H1 (cell line): ENCODE data around the gene CENPV. TPM values are rescaled to one million over a fixed set of nuclear protein-coding genes. Genes with fewer than 3 reads are reported as not detected.

Source experiments
- BACH1 ChIP-seq: IDR thresholded peaks from 2 replicates; pipeline ENCODE4 v1.6.1; 2012; ENCODE audit warnings: low read length, improper control_type of control experiment
- CBX8 ChIP-seq: fragments of 300-800, 300-1000 bp; sonication (generic); IDR thresholded peaks from 2 replicates; pipeline ENCODE4 v1.7.1; 2016; ENCODE audit warnings: low read depth, low read length, borderline replicate concordance
- JUN ChIP-seq: IDR thresholded peaks from 2 replicates; pipeline ENCODE4 v1.6.1; 2011; ENCODE audit warnings: low read depth, mild to moderate bottlenecking, improper control_type of control experiment, low read length
- RFX5 ChIP-seq: IDR thresholded peaks from 2 replicates; pipeline ENCODE4 v1.6.1; 2011; ENCODE audit warnings: low read depth, low read length, improper control_type of control experiment, borderline replicate concordance
- SP4 ChIP-seq: IDR thresholded peaks from 2 replicates; pipeline ENCODE4 v1.6.1; 2012; ENCODE audit warnings: low read length, inconsistent platforms
- polyA plus RNA-seq, 7 experiments: library from polyadenylated mRNA; depleted of rRNA in 3 of 7; stranded (reverse) in 5 of 7; unstranded in 2 of 7; fragments of >200 nt in 5 of 7; fragments of 200-250 nt in 2 of 7; gene quantifications; 1 replicate in 5 of 7; 2 replicates in 1 of 7; 4 replicates in 1 of 7; pipeline versions ENCODE4 v1.2.1 to v1.2.3, GENCODE V29; 2011 to 2013; ENCODE audit warnings: missing spikeins in 2 of 7, mixed read lengths in 2 of 7
- total RNA-seq: library from RNA; stranded (reverse); fragmentation: NEBNext Ultra II Directional; extraction: Animal tissue kit (Norgen Biotek cat#: 25700); gene quantifications from 2 replicates; pipeline ENCODE4 v1.2.1, GENCODE V29; 2021
- TF ChIP-seq, protein P1 (sequence below): IDR thresholded peaks from 2 replicates; pipeline ENCODE4 v1.6.1; 2012; ENCODE audit warnings: low read length, inconsistent platforms

The CENPV gene
- total and polyA plus RNA-seq, 2 of the 8 experiments (the other 6 are each of a cell fraction or from before 2014, with no cell fraction given): 249 to 260 TPM

DNA sequence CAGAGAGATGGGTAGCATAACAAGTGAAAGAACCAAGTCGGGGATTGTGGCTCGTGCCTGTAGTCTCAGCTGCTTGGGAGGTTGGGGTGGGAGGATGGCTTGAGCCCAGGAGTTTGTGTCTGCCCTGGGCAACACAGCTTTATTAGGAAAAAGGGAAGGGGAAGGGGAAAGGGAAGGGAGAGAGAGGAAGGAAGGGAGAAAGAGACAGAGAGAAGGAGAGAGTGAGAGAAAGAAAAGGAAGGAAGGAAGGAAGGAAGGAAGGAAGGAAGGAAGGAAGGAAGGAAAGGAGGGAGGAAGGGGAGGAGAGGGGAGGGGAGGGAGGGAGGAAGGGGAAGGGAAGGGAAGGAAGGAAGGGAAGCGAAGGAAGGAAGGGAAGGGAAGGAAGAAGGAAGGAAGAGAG is 33.3 kb downstream of the CENPV start (continued):
- no peak for TF ChIP-seq SP4
- TF ChIP-seq RFX5: no peak
- TF ChIP-seq, protein P1, sequence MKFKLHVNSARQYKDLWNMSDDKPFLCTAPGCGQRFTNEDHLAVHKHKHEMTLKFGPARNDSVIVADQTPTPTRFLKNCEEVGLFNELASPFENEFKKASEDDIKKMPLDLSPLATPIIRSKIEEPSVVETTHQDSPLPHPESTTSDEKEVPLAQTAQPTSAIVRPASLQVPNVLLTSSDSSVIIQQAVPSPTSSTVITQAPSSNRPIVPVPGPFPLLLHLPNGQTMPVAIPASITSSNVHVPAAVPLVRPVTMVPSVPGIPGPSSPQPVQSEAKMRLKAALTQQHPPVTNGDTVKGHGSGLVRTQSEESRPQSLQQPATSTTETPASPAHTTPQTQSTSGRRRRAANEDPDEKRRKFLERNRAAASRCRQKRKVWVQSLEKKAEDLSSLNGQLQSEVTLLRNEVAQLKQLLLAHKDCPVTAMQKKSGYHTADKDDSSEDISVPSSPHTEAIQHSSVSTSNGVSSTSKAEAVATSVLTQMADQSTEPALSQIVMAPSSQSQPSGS: no peak
- no peak for TF ChIP-seq CBX8
- TF ChIP-seq BACH1: no peak
- no peak for TF ChIP-seq JUN
